Muscle layer of colon (tissue), 2 donors: ENCODE measurements around the gene FUT4.
"Not testable (repeated sequence)": the region's sequence is repeated elsewhere in the genome, so short reads cannot be mapped to it uniquely, and the experiment has no call there.

Experiments
- H3K27ac ChIP-seq: one replicate; pipeline ENCODE4 v1.7.0; 2013; ENCODE audit warnings: low read depth, mild to moderate bottlenecking, low read length, moderate library complexity
- H3K27me3 ChIP-seq, 2 donors: one replicate each; pipeline ENCODE4 v1.7.0; 2013; ENCODE audit warnings: low read length in 2 of 2, mild to moderate bottlenecking in 2 of 2; ENCODE audit not compliant: insufficient read depth in 2 of 2, control insufficient read depth in 1 of 2
- H3K36me3 ChIP-seq: one replicate; pipeline ENCODE4 v1.7.0; 2013; ENCODE audit warnings: mild to moderate bottlenecking, low read length; ENCODE audit not compliant: insufficient read depth
- H3K4me1 ChIP-seq: one replicate; pipeline ENCODE4 v1.7.0; 2013; ENCODE audit warnings: mild to moderate bottlenecking, low read length; ENCODE audit not compliant: insufficient read depth
- H3K4me3 ChIP-seq, 2 donors: one replicate each; pipeline ENCODE4 v1.7.0; 2013; ENCODE audit warnings: low read length in 2 of 2, low read depth in 1 of 2, mild to moderate bottlenecking in 1 of 2, moderate library complexity in 1 of 2
- H3K9ac ChIP-seq: one replicate; pipeline ENCODE4 v1.7.0; 2013; ENCODE audit warnings: low read length
- H3K9me3 ChIP-seq: one replicate; pipeline ENCODE4 v1.7.0; 2013; ENCODE audit warnings: mild to moderate bottlenecking, low read length
- donor health status: abdominal sarcoma.
- donor health status: Adenocarcinoma of cecum.

Gene FUT4

DNA sequence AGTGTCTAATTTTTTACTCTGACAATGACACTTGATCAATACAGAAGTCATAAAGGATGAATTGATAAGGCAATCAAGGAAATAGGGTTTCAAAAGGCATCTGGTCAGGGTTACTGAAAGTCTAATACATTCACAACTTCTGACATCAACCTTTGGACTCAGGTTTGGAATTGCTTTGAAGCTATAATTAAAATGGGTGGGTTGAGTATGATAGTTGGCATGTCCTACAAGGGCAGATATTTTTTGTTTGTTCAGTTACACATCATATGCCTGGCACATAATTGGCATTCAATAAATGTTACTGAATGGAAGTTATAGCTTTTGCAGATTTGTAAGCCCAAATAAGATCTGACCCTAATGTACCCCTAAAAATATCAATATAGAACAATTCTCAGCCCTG, 7.3 kb upstream of the FUT4 start:
- no peaks in the 10 kb centered on the region for H3K36me3 ChIP-seq
- H3K27ac ChIP-seq = no peak overlapping the region
- no peaks in the 10 kb centered on the region for H3K4me1 ChIP-seq
- no peak overlapping the region for H3K9ac ChIP-seq
- H3K9me3 ChIP-seq = no peaks in the 10 kb centered on the region
- H3K27me3 ChIP-seq = no peaks in the 10 kb centered on the region
- no peak overlapping the region for H3K4me3 ChIP-seq

DNA sequence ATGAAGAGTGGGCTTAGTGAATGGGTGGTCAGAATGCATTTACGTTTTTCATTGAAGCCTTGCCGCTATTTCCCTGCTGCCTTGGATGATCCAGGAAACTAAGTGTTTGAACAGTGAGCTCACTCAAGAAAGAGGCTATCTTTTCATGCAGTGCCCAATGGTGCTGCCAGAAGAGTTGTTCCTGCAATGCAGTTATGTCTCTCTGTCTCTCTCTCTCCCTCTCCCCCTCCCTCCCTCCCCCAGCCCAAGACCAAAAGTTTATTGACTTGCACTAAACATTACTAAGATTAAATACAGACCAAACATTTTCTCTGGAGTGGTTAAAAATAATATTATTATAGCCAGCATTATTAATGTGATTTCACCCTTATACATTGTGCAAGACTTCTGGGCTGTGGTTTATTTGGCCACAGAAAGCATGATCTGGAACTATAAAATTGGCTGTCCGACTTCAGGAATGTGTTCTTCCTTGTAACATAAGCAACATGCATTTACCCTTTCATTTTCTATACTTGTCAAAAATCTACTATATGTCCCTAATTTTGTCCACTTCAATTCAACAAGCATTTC, 6.6 kb upstream of the FUT4 start:
- Histone ChIP-seq H3K9ac (no peak overlapping the region), H3K36me3 (no peaks in the 10 kb centered on the region), H3K4me3 (no peak overlapping the region), H3K27ac (no peak overlapping the region), H3K4me1 (no peaks in the 10 kb centered on the region), H3K27me3 (no peaks in the 10 kb centered on the region), H3K9me3 (no peaks in the 10 kb centered on the region)

DNA sequence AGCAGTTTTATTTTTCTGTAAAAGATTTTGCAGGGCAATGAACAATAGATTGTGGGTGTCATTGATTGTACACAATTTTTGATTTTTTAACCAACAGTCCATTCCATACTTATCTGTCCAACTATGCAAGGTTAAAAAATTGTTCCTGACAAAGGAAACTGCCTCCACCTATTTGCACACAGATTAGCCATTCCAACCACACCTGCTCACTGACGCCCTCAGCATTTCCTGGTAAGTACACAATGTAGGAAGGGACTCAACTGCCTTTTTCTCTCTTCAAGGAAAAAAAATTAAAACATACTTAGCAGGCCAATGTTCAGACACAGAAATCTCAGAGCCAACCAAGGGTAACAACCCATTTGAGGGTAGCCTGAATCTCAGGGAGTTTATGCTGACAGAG, 4.3 kb upstream of the FUT4 start:
- no peak overlapping the region for H3K4me3 ChIP-seq
- H3K27ac ChIP-seq = no peak overlapping the region
- no peaks in the 10 kb centered on the region for H3K36me3 ChIP-seq
- no peaks in the 10 kb centered on the region for H3K27me3 ChIP-seq
- H3K9me3 ChIP-seq = no peaks in the 10 kb centered on the region
- H3K4me1 ChIP-seq = peaks cover 7% of the 10 kb centered on the region
- no peak overlapping the region for H3K9ac ChIP-seq

DNA sequence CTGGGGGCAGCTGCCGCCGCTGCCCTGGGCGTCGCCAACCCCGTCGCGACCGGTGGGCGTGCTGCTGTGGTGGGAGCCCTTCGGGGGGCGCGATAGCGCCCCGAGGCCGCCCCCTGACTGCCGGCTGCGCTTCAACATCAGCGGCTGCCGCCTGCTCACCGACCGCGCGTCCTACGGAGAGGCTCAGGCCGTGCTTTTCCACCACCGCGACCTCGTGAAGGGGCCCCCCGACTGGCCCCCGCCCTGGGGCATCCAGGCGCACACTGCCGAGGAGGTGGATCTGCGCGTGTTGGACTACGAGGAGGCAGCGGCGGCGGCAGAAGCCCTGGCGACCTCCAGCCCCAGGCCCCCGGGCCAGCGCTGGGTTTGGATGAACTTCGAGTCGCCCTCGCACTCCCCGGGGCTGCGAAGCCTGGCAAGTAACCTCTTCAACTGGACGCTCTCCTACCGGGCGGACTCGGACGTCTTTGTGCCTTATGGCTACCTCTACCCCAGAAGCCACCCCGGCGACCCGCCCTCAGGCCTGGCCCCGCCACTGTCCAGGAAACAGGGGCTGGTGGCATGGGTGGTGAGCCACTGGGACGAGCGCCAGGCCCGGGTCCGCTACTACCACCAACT, 1.0 kb downstream of the FUT4 start:
- Histone ChIP-seq H3K9ac (peak overlapping the region; percentile 83), H3K4me3 (peak overlapping the region; percentile 61 to 63), H3K9me3 (no peaks in the 10 kb centered on the region), H3K36me3 (peaks cover 5% of the 10 kb centered on the region), H3K4me1 (peaks cover 38% of the 10 kb centered on the region), H3K27ac (peak overlapping the region; percentile 35), H3K27me3 (no peaks in the 10 kb centered on the region)

DNA sequence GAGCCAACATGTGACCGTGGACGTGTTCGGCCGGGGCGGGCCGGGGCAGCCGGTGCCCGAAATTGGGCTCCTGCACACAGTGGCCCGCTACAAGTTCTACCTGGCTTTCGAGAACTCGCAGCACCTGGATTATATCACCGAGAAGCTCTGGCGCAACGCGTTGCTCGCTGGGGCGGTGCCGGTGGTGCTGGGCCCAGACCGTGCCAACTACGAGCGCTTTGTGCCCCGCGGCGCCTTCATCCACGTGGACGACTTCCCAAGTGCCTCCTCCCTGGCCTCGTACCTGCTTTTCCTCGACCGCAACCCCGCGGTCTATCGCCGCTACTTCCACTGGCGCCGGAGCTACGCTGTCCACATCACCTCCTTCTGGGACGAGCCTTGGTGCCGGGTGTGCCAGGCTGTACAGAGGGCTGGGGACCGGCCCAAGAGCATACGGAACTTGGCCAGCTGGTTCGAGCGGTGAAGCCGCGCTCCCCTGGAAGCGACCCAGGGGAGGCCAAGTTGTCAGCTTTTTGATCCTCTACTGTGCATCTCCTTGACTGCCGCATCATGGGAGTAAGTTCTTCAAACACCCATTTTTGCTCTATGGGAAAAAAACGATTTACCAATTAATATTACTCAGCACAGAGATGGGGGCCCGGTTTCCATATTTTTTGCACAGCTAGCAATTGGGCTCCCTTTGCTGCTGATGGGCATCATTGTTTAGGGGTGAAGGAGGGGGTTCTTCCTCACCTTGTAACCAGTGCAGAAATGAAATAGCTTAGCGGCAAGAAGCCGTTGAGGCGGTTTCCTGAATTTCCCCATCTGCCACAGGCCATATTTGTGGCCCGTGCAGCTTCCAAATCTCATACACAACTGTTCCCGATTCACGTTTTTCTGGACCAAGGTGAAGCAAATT, 1.8 kb downstream of the FUT4 start:
- no peaks in the 10 kb centered on the region for H3K9me3 ChIP-seq
- H3K27me3 ChIP-seq = no peaks in the 10 kb centered on the region
- H3K36me3 ChIP-seq = peaks cover 5% of the 10 kb centered on the region
- peak overlapping the region; percentile 35 for H3K27ac ChIP-seq
- H3K4me1 ChIP-seq = peaks cover 38% of the 10 kb centered on the region
- peak overlapping the region; percentile 61 to 63 for H3K4me3 ChIP-seq
- no peak overlapping the region for H3K9ac ChIP-seq

DNA sequence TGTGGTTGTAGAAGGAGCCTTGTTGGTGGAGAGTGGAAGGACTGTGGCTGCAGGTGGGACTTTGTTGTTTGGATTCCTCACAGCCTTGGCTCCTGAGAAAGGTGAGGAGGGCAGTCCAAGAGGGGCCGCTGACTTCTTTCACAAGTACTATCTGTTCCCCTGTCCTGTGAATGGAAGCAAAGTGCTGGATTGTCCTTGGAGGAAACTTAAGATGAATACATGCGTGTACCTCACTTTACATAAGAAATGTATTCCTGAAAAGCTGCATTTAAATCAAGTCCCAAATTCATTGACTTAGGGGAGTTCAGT, 2.4 kb downstream of the FUT4 start:
- Histone ChIP-seq H3K27me3 (no peaks in the 10 kb centered on the region), H3K9ac (no peak overlapping the region), H3K36me3 (peaks cover 5% of the 10 kb centered on the region), H3K4me3 (peak overlapping the region in 1 of 2 donors; percentile 63), H3K9me3 (no peaks in the 10 kb centered on the region), H3K27ac (no peak overlapping the region), H3K4me1 (peaks cover 38% of the 10 kb centered on the region)

DNA sequence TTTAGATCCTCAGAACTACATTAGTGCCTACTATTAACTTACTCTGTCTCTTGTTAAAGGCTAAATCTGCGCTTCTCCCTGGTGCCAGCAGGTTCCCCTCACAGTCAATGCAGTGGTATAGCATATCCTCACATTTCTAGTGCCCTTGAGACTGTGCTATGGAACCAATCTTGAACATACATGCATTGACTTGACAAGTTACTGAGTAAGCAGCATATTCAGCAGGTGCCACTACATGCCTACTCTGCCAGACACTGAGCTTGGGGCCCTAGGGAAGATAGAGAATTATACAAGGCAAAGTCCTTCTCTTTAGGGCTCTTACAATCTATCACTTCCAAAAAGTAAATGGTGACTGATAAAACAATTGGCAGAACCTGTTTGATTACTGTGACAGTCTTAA, 3.2 kb downstream of the FUT4 start:
- H3K9me3 ChIP-seq = no peaks in the 10 kb centered on the region
- H3K4me3 ChIP-seq = no peak overlapping the region
- peaks cover 5% of the 10 kb centered on the region for H3K36me3 ChIP-seq
- H3K27ac ChIP-seq = no peak overlapping the region
- H3K4me1 ChIP-seq = peaks cover 38% of the 10 kb centered on the region
- H3K27me3 ChIP-seq = no peaks in the 10 kb centered on the region
- no peak overlapping the region for H3K9ac ChIP-seq

DNA sequence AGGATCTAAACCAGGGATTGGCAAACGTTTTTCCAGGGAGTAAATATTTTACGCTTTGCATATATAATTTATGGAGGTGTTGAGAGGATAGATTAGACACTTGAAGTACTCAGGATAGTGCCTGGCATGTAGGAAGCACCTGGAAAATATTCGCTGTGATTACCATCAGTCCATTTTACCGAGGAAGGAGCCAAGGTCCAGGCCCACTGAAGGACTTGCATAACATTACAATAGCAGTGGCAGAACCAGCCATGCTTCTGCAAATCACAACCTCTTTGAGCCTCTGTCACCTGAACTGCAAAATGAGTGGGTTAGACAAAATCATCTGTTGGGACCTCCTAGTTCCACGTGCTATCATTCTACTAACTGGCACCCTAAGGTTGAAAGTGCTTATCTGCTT, 5.4 kb downstream of the FUT4 start:
- Histone ChIP-seq H3K4me3 (no peak overlapping the region), H3K4me1 (peaks cover 31% of the 10 kb centered on the region)

DNA sequence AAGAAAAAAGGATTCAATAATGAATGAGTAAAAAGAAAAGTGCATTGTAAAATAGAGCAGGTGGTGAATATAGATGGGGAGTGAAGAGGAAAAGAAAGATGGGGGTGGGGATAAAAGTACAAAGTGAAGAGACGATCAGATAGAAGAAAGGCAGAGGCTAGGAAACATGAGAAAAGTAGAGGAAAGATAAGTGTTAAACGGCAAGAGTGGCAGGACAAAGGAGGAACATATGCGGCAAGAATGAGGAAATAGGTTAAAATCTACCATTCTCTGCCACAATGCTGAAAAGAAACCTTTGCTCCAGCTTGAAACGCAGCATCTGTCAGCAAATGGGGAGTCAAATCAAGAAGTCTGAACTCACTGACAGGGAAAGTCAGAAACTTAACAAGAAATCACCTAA, 6.8 kb downstream of the FUT4 start:
- Histone ChIP-seq H3K27ac (no peak overlapping the region), H3K27me3 (no peaks in the 10 kb centered on the region), H3K4me3 (no peak overlapping the region), H3K4me1 (peaks cover 29% of the 10 kb centered on the region), H3K36me3 (peaks cover 3% of the 10 kb centered on the region), H3K9ac (no peak overlapping the region), H3K9me3 (no peaks in the 10 kb centered on the region)

More for the DNA sequence above, 5.4 kb downstream of the FUT4 start:
- no peaks in the 10 kb centered on the region for H3K27me3 ChIP-seq
- no peak overlapping the region for H3K9ac ChIP-seq
- H3K9me3 ChIP-seq = no peaks in the 10 kb centered on the region
- peaks cover 5% of the 10 kb centered on the region for H3K36me3 ChIP-seq
- H3K27ac ChIP-seq = no peak overlapping the region

DNA sequence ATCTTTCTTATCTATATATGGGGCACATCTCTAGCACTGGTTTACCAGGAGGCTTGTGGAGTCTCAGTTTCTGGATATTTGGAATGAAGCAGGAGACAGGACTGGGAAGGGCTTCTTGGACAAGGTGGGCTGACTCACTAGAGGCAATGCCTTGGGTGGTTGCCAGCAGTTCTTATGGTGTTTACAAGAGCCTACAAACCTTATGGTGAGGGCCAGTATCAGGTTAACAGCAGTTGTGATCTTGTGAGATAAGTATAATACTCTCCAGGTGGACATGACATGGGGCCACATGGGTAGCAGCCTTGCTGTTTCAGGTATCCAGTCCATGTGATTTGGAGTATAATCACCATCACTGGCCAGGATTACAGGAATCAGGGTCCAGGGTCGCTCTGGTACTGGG, 10.2 kb downstream of the FUT4 start:
- H3K36me3 ChIP-seq = no peaks in the 10 kb centered on the region
- H3K9me3 ChIP-seq = no peaks in the 10 kb centered on the region
- H3K4me1 ChIP-seq = peaks cover 11% of the 10 kb centered on the region
- no peak overlapping the region for H3K27ac ChIP-seq
- no peaks in the 10 kb centered on the region for H3K27me3 ChIP-seq
- H3K4me3 ChIP-seq = no peak overlapping the region
- no peak overlapping the region for H3K9ac ChIP-seq

DNA sequence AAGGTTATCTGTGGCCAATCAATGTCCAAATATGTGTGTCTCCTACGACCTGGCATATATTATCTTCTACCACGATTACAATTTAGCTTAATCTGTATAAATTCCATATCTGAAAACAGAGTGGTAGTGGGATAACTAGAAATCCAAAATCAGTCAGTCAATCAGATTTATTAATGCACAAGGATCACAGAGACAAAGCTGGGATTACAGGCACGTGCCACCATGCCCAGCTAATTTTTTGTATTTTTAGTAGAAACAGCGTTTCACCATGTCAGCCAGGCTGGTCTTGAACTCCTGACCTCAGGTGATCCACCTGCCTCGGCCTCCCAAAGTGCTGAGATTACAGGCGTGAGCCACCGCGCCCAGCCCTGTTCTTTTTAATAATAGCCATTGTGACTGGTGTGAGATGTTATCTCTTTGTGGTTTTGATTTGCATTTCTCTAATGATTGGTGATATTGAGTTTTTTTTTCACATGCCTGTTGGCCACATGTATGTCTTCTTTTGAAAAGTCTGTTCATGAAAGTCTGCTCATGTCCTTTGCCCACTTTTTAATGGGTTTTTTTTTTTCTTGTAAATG, 12.1 kb downstream of the FUT4 start:
- not testable (repeated sequence) for H3K4me3 ChIP-seq, H3K9me3 ChIP-seq, H3K36me3 ChIP-seq, H3K4me1 ChIP-seq, H3K27ac ChIP-seq, H3K9ac ChIP-seq, H3K27me3 ChIP-seq
